GM21515 (cell line): Measurements from ENCODE around the gene GRM3.

ENCODE experiments used
- ATAC-seq: cut with Tn5 transposase; IDR thresholded peaks from one replicate; pipeline ENCODE4 v1.9.1; 2021; ENCODE audit not compliant: unreplicated experiment

Gene GRM3

GRCh38 chr7:86884152-86884551 lies 240.4 kb downstream of the GRM3 start:
- no peak for ATAC-seq

- no peak for ATAC-seq
Observed at GRCh38 chr7:86889501-86889900, 245.8 kb downstream of the GRM3 start.

- no peak for ATAC-seq
Observed at GRCh38 chr7:86898171-86898570, 254.5 kb downstream of the GRM3 start.

- no peak for ATAC-seq
Observed at GRCh38 chr7:86900886-86901285, 257.2 kb downstream of the GRM3 start.

GRCh38 chr7:86904949-86905834 lies 261.5 kb downstream of the GRM3 start:
- ATAC-seq, result peak; percentile 67

GRCh38 chr7:86908948-86909347 lies 265.2 kb downstream of the GRM3 start:
- no peak for ATAC-seq

- ATAC-seq, result no peak
Observed at GRCh38 chr7:86911659-86912058, 267.9 kb downstream of the GRM3 start.

- no peak for ATAC-seq
Observed at GRCh38 chr7:86913709-86914108, 270.0 kb downstream of the GRM3 start.
